HTR-8/SVneo (cell line): Measurements from ENCODE around the gene MTG1.

Source experiments
- DNase-seq: peaks from one replicate; pipeline ENCODE4 v3.0.0; 2011; ENCODE audit warnings: low spot score, mixed read lengths; ENCODE audit not compliant: insufficient read length
- FAIRE-seq: peaks from 2 replicates; lab custom pipeline; 2011; peaks lifted over from hg19 to GRCh38; lab: Jason Lieb, UNC

MTG1 gene

DNA sequence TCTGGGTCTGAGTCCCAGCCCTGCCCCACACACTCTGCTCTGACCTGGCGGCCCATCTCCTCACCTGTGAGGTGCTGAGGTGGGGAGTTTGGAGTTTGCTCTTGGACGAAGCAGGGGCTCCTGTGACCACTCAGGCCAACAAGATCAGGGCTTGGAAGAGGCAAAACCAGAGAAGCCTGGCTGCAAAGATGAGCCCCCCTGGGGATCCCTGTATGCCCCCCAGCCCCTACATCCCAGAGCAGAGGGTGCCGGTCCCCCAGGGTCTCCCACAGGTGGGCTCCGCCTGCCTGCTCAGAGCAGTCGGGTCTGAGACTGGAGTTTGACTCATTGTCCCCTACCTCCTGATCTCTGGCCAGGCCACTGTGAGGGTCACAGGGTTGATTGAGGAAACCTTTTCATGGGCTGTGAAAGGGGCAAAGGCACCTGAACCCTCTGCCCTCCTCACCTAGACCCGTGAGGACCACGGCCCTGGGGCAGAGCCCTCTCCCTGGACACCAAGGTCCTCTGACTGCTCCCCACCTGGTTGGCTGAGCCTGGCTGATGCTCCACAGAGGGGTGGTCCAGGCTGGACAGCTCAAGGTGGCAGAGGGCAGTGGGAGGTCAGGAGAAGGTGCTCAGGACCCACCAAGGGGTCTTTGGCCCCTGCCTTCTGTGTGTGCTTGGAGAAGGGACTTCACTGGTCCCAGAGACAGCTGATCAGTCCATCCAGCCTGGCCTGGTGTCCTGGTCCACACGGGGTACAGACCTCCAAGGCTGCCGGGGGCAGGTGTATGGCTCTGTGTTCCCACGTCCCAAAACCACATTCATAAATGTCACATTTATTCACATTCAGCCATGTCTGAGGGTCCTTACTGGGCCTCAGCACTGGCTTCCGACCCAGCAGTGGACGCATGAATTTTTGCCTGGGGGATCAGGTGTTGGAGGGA lies 50.6 kb downstream of the MTG1 start:
- DNase-seq (no peak), FAIRE-seq (no peak)

DNA sequence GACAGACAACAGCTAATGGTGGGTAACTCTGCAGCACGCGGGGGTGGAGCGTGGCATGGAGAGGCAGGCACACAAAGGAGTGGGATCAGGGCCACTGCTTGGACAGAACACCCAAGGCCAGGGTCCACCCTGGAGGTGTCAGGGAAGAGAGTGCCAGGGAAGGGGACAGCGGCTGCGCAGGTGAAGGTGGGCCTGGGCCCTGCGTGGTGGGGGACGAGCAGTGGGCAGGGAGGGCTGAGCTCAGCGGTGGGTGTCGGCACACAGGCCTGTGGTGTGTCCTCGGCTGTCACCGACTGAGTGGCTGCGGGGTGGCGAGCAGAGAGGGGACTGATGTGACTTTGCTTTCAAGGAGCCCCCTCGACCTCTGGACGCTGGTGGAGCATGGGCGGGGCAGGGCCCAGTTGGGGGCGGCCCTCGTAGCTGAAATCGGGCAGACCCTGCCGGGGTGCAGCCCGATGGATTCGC lies 51.3 kb downstream of the MTG1 start:
- DNase-seq (no peak), FAIRE-seq (no peak)

DNA sequence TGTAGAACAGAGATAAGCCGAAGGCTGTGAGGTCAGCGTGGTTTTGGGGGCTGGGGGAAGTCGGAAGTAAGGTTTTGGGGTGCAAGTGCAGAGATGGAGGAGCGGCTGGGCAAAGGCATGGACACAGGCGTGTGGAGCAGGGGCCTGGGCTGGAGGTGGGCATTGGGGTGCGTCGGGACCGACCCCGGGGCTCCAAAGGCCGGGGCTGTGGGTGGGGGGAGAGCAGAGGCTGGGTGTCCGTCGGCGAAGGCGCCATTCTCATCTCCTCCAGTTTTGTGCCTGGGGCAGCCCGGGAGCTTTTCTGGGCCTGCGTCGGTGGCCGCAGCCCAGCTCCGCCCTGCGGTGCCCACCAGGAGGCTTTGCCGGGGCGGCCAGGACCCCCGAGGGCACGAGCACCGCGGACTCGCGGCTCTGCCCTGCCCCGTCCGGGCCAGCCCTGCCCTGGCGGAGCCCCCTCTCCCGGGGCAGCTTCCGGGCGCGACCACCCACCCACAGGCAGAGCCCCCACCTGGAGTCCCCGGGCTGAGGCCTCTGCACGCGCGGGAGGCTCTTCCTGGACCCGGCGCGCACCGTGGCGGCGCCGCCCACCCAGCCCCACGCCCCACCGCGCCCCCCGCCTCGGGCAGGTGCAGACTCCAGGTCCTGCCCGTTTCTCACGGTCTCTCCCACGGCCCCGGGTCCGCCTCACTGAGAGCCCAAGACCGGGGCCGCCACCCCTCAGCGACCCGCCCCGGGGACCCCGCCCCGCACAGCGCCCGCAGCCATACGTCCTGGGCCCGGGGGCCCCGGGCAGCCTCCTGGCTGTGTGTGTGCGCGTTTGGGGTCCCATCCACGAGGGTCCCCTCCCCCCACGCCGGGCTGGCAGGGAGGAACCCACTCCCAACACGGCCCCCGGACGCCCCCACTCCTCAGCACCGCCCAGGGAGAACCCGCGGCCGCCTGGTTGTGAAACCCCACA lies 52.1 kb downstream of the MTG1 start:
- FAIRE-seq = no peak
- no peak for DNase-seq

DNA sequence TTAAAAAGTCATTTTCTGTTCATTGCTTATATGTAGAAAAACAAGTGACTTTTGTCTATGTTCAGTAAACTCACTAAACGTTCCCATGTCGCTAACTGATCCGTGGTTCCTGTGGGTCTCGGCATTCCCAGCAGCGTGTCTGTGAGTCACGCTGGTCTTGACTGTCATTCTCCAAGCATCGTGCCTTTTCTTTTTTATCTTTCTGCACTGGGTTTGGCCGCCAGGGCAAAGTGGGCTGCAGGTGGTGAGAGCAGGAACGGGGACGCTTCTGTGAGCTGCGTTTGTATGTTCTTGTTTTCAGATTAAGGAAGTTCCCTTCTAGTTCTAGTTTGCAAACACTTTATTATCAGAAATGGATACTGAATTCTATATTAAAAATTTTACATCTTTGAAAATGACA lies 53.0 kb downstream of the MTG1 start:
- no peak for DNase-seq
- FAIRE-seq = no peak

DNA sequence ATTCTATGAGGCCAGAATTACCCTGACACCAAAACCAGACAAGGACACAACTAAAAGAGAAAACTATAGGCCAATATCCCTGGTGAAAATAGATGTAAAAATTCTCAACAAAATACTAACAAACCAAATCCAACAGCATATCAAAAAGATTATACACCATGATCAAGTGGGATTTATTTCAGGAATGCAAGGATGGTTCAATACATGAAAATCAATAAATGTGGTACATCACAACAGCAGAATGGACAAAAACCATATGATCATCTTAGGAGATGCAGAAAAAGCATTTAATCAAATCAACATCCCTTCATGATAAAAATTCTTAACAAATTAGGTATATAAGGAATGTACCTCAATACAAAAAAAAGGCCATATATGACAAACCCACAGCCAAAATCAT lies 54.2 kb downstream of the MTG1 start:
- no peak for FAIRE-seq
- DNase-seq = no peak

DNA sequence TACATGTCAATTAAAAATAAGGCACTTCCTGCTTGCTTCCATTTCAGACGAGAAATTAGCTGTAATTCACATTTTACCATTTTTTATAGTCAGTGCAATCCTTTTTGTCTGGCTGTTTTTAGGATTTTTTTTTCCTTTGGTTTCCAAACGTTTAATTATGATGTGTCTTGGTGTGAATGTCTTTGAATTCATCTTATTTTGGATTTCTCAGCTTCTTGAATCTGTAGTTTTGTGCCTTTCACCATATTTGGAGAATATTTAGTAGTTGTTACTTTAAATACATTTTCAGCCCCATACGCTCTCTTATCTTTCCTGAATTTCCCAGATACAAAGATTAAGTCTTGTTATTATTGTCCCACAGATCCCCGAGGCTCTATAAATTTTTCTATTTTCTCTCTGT lies 57.4 kb downstream of the MTG1 start:
- no peak for DNase-seq

DNA sequence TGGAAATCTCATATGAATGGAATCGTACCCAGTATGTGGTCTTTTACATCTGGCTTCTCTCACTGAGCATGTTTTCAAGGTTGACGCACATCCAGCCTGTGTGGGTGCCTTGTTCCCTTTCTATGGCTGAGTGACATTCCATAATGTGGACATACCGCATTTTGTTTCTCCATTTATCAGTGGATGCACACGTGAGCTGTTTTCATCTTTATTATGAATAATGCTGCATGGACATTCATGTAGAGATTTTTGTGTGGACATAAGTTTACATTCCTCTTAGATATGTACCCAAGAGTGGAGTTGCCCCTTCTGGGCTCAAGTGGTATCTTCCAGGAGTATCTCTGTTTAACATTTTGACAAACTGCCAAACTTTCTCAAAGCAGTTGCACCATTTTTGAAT lies 58.5 kb downstream of the MTG1 start:
- DNase-seq (no peak), FAIRE-seq (no peak)

More for the DNA sequence above, 57.4 kb downstream of the MTG1 start:
- no peak for FAIRE-seq

DNA sequence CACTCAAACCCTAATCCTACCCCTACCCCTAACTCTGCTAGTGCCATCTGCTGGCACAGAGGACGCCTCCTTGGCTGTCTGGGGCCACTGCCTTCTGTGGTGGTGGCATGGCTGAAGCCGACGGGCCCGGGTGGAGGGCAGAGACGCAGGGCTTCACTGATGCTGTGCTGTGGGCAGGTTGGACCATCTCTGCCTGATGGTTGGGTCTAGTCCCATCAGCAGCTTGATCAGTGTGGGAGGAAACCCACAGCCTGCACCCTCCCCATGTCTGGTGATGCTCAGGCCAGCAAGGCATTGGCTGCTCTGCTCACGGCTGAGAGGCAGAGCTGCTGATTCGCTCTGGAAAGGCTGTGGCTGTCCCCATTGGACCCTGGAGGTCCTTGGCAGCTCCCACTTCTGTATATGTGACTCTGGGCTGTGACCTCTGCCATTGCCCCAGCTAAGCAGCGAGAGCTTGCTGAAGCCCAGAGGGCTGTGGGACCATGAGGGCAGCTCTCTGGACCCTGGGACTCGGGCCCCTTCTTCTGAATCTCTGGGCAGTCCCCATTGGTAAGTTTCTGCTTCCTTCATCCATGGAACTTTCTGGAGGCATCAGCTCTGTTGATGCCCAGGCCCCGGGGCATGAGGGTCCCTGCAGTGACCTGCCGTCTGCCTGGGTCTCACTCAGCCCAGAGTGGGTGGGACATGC lies 59.7 kb downstream of the MTG1 start, which contains the start of gene SCART1:
TSS of gene SCART1 (plus strand) at position 430 of the 688 bp plus-strand sequence. CDS start at position 483, 53 bp downstream.
- FAIRE-seq (no peak), DNase-seq (no peak)

DNA sequence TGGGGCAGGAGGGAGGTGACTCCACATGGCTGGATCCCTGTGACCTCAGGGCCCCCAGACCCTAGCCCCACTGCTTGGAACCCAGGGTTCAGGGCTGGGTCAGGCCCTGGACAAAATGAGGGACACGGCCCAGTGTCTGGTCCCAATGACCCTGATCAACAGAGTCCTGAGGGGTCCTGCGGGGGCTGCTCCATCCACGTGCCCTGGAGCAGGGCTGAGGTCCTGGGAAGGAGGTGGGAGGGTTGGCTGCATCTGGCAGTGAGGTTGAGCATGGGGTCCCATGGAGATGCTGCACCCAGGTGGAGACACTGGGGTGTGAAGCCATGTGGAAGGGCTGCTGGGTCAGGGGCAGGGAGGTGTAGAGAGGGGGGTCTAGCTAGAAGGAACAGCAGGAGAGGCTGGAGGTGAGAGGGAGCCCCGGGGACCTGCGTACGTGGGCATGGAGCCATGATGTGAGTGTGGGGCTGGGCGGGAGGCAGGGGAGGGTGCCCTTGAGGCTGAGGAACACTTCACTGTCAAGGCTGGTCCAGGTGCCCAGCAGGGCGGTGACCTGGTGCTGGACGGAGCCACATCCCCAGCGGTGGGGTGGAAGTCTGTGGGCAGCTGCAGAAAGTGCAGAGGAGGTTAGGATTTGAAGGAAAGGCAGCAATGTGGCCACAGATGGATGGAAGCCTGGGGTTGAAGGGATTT lies 60.4 kb downstream of the MTG1 start:
- FAIRE-seq = no peak
- DNase-seq = no peak

DNA sequence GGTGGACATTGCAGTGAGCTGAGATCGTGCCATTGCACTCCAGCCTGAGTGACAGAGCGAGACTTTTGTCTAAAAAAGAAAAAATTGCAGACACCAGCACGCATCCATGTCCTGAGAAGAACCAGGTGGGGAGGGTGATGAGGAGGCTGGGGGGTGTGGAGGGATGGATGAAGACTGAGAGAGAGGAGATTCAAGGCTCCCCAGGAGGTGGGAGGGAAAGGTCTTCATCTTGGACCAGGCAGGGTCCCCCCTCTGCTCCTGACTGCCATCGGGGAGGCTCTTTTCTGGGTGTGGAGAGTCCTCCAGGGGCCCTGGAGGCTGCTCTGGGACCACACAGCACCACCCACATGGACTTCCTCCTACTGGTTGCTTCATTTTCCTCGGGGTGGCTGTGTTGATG lies 61.2 kb downstream of the MTG1 start:
- DNase-seq (no peak), FAIRE-seq (no peak)

DNA sequence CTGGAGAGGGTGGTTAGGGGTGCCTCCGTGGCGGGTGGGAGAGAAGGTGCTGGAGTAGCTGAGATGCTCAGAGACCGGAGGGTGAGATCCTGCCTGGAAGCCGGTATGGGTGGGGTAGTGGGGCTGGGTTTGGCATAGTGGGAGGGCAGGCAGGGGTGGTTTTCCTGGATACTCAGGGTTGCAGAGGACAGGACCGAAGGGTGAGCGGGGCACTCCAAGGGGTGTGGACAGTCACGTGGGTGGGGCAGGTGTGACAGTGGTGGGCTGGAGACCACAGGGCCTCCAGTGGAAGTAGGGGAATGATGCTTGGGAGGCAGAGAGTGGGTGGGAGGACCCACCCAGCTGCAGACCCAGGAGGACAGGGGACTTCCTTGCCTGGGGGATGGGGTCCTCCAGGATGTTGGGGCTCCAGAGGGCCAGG lies 61.7 kb downstream of the MTG1 start:
- no peak for FAIRE-seq

DNA sequence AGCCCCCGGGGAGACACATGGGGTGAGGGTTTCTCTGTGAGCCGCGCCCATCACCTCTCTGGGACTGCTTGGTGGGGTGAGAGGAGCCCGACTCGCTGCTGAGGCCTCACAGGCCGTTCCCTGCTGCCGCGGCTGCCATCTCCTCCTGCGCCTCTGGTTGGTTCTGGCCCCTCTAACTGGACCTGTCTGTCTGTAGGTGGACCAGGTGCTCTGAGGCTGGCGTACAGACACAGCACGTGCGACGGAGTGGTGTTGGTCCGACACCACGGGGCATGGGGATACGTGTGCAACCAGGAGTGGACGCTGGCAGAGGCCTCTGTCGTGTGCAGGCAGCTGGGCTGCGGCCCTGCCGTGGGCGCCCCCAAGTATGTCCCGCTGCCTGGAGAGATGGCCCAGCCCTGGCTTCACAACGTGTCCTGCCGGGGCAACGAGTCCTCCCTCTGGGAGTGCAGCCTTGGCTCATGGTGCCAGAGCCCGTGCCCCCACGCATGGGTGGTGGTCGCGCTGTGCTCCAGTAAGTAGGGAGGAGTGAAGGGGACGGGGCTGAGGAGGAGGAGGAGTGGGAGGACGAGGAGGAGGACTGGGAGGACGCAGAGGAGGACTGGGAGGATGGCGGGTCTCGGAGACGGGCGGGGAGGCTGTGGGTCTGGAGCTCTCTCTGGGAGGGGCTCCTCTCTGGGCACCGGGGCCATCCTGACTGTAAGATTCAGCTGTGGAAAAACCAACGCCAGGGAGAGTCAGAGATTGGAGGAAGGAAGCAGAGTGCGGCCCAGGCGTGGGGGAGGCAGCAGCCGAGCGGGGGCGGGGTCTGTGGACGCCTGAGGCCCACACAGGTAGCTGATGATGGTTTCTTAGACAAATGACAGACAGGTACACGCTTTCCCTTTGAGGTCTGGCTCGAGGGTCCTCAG lies 62.3 kb downstream of the MTG1 start:
- no peak for FAIRE-seq

More for the DNA sequence above, 61.7 kb downstream of the MTG1 start:
- DNase-seq = no peak

DNA sequence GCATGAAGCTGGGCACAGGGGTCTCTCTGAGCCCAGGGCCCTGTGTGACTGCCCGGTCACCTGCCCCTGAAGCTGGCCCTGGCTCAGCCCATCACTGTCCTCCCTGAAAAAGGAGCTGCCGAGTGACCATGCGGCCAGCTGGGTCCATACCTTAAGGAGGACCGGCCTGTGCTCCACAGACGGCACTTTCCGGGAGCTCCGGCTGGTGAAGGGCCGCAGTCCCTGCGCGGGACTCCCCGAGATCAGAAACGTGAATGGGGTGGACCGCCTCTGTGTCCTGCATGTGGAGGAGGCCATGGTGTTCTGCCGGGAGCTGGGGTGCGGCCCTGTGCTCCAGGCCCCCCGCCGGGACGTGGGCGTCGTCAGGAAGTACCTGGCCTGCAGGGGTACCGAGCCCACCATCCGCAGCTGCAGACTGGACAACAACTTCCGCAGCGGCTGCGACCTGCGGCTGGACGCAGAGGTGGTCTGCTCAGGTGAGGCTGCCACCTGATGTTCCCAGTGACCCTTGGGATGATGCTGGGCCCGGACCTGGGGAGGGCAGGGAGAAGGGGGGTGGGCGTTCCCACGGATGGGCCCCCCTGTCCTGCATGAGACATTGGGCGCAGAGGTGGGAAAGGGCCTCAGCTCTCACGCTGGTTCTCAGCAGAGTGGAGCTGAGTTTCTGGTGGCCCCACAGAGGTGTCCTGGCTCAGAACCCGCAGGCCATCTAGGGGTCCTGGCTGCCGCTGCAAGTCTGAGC lies 63.3 kb downstream of the MTG1 start:
- no peak for FAIRE-seq
- no peak for DNase-seq

More for the DNA sequence above, 62.3 kb downstream of the MTG1 start:
- DNase-seq = no peak

DNA sequence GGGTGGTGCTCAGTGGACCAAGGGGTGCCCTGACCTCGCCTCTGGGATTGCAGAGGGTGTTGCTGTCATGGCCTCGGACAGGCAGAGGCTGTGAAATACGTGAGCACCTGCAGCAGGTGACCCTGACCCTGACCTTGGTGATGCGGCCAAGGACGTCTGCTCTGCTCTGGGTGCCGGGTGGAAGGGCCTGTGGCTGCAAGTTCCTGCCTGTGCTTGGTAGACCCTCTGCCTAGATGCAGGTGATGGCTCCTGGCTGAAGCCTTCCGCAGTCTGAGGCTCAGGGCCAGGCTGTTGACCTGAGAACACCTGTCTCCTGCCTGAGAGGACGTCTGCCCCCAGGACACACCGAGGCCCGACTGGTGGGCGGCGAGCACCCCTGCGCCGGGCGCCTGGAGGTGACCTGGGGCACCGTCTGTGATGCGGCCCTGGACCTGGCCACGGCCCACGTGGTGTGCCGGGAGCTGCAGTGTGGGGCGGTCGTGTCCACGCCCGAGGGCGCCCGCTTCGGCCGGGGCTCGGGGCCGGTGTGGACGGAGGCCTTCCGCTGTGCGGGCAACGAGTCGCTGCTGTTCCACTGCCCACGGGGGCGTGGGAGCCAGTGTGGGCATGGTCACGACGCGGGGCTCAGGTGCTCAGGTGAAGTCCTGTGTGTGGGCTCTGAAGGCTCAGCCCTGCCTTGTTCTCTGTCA lies 64.2 kb downstream of the MTG1 start:
- no peak for FAIRE-seq
- no peak for DNase-seq

DNA sequence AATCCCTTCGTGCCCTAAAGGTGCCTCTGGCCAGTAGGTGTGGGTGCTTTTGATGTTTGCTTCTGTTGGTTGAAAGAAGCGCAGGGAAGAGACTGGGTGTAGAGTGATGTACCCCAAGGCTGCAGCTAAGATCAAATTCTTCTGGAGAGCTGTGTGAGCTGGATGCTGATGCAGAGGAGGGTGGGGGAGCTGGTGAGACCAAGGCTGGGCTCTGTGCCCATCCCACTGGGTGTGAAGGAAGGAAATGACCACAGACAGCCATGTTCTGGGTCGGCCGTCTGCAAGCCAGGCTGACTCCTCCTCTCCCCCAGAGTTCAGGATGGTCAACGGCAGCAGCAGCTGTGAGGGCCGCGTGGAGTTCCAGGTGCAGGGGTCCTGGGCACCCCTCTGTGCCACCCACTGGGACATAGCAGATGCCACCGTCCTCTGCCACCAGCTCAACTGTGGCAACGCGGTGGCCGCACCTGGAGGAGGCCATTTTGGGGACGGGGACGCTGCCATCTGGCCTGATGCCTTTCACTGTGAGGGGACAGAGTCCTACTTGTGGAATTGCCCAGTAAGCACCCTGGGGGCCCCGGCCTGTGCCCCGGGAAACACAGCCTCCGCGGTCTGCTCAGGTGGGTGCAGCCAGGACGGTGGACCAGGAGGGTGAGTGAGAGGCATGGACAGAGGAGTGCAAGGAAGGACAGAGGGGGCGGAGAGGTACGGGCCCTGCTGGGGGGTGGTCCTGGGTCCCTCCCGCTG lies 64.9 kb downstream of the MTG1 start:
- DNase-seq (no peak), FAIRE-seq (no peak)

DNA sequence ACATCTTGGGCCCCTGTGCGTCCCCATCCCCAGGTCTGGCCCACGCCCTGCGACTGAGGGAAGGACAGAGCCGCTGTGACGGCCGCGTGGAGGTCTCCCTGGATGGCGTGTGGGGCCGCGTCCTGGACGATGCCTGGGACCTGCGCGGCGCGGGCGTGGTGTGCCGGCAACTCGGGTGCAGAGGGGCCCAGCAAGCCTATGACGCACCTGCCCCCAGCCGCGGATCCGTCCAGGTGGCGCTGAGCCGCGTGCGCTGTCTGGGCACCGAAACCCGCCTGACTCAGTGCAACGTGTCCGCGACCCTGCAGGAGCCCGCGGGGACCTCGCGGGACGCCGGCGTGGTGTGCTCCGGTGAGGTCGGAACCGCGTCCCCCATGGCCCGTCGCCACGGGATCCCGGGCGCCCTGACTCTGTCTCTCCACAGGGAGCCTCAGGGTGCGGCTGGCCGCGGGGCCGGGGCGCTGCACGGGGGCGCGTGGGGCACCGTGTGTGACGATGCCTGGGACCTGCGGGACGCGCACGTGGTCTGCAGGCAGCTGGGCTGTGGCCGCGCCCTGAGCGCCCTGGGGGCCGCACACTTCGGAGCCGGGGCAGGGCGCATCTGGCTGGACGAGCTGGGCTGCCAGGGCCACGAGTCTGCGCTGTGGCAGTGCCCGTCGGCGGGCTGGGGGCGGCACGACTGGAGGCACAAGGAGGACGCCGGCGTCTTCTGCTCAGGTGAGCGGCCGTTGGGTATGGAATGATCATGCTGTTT lies 65.7 kb downstream of the MTG1 start:
- DNase-seq = no peak
- FAIRE-seq = no peak
